ENCODE data around the gene LRRC56.

LRRC56 gene

GRCh38 chr11:490186-490929 is 47.0 kb upstream of the LRRC56 start:
- TF ChIP-seq CTCF (IDR thresholded peaks at IDR 0.05; ENCODE audit: control insufficient read depth, insufficient read depth, low read depth, low read length, missing control alignments), result no peak
- DNase-seq (ENCODE audit: low read depth), result no peak
- no peak overlapping the region for H3K4me3 ChIP-seq (ENCODE audit: control insufficient read depth, low read depth, low read length)

GRCh38 chr11:490930-491260 is 46.4 kb upstream of the LRRC56 start:
- TF ChIP-seq CTCF (IDR thresholded peaks at IDR 0.05; ENCODE audit: control insufficient read depth, insufficient read depth, low read depth, low read length, missing control alignments), result no peak
- DNase-seq (ENCODE audit: low read depth), result no peak
- H3K4me3 ChIP-seq (ENCODE audit: control insufficient read depth, low read depth, low read length), result no peak overlapping the region

GRCh38 chr11:491358-491757 is 46.0 kb upstream of the LRRC56 start:
- DNase-seq (ENCODE audit: low read depth), result no peak
- no peak overlapping the region for H3K4me3 ChIP-seq (ENCODE audit: control insufficient read depth, low read depth, low read length)
- no peak for TF ChIP-seq CTCF (IDR thresholded peaks at IDR 0.05; ENCODE audit: control insufficient read depth, insufficient read depth, low read depth, low read length, missing control alignments)

GRCh38 chr11:492427-493226 is 44.7 kb upstream of the LRRC56 start:
- DNase-seq (ENCODE audit: low read depth), result no peak

GRCh38 chr11:494761-495536 is 42.4 kb upstream of the LRRC56 start:
- H3K4me3 ChIP-seq (ENCODE audit: control insufficient read depth, low read depth, low read length), result no peak overlapping the region
- no peak for TF ChIP-seq CTCF (IDR thresholded peaks at IDR 0.05; ENCODE audit: control insufficient read depth, insufficient read depth, low read depth, low read length, missing control alignments)
- DNase-seq (ENCODE audit: low read depth), result no peak

More at GRCh38 chr11:492427-493226, 44.7 kb upstream of the LRRC56 start:
- no peak for TF ChIP-seq CTCF (IDR thresholded peaks at IDR 0.05; ENCODE audit: control insufficient read depth, insufficient read depth, low read depth, low read length, missing control alignments)
- no peak overlapping the region for H3K4me3 ChIP-seq (ENCODE audit: control insufficient read depth, low read depth, low read length)

GRCh38 chr11:495537-495931 is 41.8 kb upstream of the LRRC56 start:
- no peak overlapping the region for H3K4me3 ChIP-seq (ENCODE audit: control insufficient read depth, low read depth, low read length)
- TF ChIP-seq CTCF (IDR thresholded peaks at IDR 0.05; ENCODE audit: control insufficient read depth, insufficient read depth, low read depth, low read length, missing control alignments), result no peak
- DNase-seq (ENCODE audit: low read depth), result no peak
